NCI-H2196 (cell line): ENCODE measurements around the gene MED29.
A peak's percentile ranks its signal among the peaks of the same experiment; 100 is the strongest.

Source experiments
- DNase-seq: peaks from one replicate; lab custom pipeline; 2025; ENCODE audit not compliant: unreplicated experiment; lab: John Stamatoyannopoulos, UW

The MED29 gene

DNA sequence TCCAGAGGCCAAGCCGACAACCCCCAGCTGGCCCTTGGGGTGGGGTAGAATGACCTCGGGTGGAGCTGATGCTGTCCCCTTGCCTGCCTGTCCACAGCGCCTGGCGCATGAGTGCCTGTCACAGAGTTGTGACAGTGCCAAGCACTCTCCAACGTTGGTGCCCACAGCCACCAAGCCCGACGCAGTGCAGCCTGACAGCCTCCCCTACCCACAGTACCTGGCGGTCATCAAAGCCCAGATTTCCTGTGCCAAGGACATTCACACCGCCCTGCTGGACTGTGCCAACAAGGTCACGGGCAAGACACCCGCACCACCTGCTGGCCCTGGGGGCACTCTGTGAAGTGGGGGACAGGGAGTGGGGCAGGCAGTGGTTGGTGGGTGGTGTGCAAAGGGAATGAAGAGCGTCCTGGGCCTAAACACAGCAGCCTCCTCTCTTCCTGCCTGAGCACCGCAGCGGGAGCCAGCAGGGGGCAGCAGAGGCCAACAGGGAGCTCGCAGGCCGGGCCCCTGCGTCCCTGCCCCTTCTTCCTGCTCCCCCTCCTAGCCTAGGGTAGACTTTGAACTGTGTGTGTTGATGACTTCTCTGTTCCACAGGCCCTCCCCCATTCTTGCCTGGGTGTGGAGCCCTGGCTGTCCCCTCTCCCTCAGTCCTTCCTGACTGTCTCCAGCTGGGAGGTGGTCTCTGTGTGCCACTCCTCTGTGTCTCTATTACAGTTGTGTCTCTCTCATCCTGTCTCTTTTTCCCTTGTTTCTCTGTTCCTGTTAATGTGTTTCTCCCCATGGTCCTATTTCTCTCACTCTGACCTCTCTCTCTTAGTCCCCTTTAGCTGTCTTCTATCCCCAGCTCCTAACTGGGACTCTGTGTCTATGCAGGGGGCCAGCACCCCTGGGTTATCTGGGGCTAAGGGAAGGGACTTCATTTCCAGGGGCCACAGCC is 6.5 kb downstream of the MED29 start:
- peak; percentile 79 for DNase-seq

DNA sequence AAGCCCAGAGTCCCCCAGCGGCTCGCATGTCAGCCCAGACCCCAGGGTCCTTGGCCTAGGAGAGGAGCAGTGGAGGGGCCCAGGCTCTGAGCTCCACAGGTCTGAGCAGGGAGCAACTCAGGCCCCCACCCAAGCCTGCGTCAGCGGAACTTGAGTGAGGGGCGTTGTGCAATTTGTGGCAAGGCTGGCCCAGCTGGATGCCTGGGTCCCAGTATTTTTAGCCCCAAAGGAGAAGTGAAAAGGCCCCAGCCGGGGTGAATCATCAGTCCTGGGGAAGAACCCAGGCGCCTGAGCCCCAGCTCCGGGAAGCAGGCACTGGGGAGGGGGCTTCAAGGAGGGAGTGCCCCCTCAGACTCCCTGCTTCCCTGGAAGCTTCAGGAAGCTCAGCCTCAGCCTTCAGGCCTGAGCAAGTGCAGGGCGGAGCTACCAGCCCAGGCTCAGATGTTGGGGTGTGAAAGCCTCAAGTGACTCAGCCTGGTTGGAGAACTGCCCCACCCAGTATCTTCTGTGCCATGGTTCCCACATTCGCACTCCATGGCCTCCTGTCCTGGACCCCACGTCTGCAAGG is 7.2 kb downstream of the MED29 start:
- DNase-seq, result no peak

GRCh38 chr19:39399668-39400050 is 8.5 kb downstream of the MED29 start:
- no peak for DNase-seq

DNA sequence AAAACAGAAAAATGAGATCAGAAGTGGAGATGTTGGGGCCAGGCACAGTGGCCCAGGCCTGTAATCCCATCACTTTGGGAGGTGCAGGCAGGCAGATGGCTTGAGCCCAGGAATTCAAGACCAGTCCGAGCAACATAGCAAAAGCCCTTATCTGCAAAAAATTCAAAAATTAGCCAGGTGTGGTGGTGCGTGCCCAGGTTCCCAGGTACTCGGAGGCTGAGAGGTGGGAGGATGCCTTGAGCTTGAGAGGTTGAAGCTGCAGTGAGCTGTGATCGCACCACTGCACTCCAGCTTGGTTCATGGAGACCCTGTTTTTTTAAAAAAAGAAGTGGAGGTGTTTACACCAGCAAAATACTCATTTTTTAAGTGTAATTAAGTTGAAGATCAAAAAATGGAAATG is 8.9 kb downstream of the MED29 start:
- no peak for DNase-seq

DNA sequence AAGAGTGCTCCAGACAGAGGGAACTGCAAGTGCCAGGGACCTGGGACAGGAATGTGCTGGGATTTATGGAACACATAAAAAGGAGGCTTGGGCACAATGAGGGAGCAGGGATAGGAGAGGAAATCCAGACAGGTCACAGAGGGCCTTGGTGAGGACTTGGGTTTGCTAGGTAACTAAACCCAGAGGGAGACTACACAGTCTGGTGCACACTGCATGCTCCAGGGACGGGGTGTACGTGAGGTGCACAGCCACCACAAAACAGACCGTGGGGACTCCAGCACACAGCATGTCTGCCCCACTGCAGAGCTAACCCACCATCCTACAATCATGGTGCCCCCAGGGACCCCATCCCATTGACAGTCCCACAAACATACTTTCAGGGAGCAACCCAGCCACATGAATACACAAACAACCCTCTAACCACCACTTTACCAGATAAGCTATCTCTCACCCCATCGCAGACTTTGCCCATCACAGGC is 9.9 kb downstream of the MED29 start:
- DNase-seq, result no peak

DNA sequence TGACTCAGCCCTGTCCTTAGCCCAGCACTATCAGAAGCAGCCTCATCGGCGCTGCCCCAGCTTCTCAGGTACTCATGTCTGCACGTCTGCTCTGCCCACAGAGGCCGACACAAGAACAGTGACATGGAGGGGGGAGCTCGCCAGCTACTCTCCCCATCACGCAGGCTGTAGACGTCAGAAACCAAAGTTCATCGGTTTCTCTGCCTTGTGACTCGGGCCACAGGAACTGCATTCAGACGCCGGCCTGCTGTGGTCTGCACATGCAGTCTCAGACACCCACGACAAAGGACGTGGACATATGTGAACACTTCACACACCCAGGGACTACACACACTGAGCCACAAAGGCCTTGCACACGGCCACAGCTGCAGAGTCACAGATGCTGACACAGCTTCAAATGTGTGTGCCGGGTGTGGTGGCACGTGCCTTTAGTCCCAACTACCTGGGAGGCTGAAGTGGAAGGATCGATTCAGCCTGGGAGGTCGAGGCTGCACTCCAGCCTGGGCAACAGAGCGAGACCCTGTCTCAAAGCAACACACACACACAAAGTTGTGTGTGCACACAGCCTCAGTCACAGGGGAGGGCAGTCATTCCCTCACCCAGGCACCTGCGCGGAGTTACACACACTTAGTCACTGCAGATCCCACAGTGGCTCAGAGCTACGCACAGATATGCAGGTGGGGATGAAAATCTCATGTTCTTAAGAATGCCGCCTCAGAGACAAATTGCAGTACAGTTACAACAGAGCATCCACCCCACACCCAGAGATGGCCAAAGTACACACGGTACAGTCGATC is 10.6 kb downstream of the MED29 start:
- DNase-seq, result no peak

DNA sequence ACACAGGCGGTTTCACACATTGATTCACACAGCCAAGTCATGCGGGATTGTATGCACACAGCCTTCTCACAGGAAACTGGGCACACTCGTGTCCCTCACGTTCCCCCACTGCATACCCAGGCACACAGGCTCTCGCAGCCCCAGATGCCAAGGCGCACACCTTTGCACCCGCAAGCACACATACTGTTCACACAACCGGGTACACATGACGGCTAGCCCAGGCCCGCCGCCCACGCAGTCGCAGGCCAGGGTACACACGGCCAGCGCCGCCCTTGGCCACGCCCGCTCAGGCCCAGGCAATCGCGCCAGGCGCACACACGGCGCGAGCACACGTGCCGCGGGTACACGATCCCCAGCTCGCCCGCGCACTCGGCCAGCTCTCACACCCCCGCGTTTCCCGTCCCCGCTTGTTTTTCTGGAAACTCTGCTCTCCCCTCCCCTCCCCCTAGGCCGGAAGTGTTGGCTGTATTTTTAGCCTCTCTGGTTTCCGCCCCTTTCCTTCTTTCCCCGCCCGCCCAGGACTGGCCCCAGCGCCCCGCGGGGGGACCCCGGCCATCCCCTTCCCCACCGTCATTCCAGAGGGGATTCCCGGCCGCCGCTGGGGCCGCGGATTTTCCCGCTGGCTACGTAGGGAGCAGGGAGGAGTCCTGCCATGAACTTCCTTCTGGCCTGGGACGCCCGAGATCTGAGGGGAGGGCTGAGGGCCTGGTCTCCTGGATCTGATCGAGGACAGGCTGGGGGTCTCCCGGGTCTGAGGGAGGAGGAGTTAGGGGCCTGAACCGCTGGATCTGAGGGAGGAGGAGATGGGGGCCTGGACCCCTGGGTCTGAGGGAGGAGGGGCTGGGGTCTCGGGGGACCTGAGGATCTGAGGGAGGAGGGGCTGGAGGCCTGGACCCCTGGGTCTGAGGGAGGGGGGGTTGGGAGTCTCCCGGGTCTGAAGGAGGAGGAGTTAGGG is 11.4 kb downstream of the MED29 start:
- DNase-seq, result peak; percentile 76

DNA sequence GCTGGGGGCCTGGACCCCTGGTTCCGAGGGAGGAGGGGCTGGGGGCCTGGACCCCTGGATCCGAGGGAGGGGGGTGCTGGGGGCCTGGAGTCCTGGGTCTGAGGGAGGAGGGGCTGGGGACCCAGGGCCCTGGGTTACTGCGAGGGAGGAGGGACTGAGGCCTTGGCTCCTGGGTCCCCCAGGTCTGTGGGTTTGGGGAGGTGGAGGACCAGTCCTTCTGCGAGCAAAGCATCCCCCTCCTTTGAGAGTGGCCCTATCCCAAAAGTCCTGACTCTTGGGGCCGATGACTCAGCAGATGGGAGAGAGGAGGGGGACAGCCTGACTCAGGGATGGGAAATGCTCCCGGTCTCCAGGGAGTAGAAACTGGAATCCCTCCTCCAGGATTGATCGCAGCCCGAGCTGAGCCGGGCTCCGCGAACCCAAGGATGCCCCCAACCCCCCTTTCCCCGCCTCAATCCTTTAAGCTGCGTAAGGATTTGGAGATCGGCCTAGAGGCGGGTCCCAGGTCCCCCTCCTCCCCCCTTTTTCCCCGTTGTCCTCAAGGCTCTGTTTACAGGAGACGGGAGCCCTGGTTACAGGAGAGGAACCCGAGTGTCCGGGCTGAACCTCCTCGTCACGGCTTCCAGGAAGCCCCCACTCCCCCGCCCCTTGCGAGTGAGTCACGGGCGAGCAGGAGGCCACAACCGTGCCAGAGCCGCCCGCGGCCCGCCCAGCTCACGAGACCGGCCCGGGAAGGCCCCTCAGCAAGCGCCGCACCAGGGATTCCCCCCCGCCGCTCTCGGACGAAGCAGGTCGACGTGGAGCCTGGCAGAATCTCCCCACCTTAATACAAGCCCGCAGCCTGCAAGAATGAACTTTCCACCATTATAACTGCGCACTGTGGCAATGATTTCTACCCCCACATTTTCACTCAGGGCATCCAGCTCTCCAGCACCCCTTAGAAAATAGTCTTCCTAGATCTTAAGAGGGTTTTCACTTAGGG is 12.4 kb downstream of the MED29 start:
- no peak for DNase-seq

DNA sequence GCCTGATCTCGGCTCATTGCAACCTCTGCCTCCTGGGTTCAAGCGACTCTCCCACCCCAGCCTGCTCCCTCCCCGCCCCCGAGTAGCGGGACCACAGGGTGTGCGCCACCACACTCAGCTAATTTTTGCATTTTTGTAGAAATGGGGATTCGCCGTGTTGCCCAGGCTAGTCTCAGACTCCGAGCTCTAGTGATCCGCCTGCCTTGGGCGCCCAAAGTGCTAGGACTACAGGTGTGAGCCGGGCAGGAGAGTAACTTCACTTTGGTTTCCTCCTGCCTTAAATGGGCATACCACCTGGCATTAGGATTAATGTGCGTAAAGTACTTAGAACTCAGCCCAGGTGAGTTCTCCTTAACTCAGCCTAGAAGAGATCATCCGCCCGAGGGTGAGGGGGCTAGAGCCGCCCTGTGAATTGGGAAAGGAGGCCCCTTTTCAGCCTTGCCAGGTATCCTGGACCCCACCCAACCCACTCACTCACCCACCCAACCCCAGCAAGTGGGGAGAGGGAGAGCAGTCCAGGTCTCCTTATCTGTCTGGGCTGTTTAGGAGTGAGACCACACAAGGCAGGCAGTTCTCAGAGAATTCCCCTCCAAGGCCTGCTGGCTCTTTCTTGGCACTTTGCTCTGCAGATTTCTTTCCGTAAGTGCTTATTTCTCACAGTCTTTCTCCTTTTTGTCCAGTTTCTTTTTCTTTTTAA is 14.2 kb downstream of the MED29 start:
- DNase-seq, result no peak

DNA sequence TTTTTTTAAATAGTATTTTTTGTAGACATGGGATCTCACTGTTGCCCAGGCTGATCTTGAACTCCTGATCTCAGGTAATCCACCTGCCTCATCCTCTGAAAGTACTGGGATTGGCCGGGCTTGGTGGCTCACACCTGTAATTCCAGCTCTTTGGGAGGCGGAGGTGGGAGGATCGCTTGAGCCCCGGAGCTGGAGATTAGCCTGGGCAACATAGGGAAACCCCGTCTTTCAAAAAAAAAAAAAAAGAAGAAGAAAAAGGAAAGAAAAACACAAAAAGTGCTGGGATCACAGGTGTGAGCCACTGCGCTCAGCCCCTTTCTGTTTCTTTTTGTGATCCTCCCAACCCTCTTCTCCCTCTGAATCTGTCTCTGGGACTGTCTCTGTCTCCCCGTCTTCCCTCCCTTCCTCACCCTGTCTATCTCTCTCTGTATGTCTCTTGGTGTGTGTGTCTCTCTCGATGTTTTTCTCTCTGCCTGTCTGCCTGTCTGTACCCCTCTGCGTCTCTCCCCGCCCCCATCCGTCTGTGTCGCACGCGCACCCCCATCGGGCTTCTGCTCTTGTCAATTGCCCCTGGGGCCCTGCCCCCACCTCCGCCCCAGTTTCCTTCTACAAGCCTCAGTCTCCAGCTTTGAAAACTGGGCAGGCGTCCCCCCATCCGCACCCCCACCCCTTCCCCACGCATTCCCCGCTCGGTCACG is 14.9 kb downstream of the MED29 start:
- DNase-seq, result no peak

GRCh38 chr19:39406656-39407409 is 15.7 kb downstream of the MED29 start, which contains the start of gene ZFP36:
Gene ZFP36 (plus strand): TSS chr19:39406847. CDS start chr19:39406905, 58 bp downstream.
- peak; percentile 68 for DNase-seq

DNA sequence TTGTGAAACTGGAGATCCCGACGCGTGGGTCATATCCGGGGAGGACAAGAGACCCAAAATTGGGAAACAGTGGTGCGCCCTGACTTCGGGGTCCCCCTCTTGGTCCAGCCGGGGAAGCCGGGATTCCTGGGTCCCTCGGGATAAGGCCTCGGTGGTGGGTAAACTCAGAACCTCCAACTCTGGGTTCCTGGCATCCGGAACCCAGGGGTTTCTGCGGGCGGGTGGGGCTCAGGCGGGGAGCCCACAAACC is 16.2 kb downstream of the MED29 start:
- no peak for DNase-seq

GRCh38 chr19:39407660-39408391 is 16.6 kb downstream of the MED29 start:
- no peak for DNase-seq

GRCh38 chr19:39408392-39409207 is 17.4 kb downstream of the MED29 start:
- peak; percentile 27 for DNase-seq

DNA sequence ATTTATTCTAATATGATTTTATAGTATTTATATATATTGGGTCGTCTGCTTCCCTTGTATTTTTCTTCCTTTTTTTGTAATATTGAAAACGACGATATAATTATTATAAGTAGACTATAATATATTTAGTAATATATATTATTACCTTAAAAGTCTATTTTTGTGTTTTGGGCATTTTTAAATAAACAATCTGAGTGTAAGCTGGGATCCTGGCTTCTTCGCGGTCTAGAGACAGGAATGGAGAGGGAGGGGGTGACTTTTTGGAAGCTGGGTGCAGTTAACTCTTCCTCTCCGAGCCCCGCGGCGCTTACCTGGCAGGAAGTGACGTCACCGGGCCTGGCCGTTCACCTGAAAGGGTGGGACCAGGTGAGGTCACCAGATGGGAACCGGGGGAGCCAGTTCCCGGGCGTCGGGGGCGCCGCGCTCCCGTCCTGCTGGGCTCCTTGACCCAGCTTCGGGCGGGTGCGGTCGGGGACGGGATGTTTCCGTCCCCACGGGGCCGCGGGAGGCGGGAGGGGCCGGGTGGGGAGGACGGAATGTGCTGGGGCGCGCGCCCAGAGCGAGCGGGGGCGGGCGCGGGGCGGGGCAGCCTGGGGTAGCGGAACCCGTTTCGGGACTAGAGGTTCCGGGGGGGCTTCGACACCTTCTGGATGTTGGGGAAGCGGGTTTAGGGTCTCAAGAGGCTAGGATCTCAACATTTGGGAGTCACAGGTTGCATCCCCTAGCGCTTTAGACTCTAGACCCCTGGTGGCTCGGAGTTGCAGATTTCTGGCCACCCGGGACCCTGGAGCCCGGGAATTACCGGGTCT is 18.2 kb downstream of the MED29 start:
- peak; percentile 93 for DNase-seq
